ENCODE data around the gene BRD9. TPM values are rescaled to one million over a fixed set of nuclear protein-coding genes. Genes with fewer than 3 reads are reported as not detected.

BRD9 gene
- total and polyA plus RNA-seq, 2 of the 13 experiments (the other 11 are each of a cell fraction or from before 2014, with no cell fraction given), result 5.2 to 22.9 TPM

DNA sequence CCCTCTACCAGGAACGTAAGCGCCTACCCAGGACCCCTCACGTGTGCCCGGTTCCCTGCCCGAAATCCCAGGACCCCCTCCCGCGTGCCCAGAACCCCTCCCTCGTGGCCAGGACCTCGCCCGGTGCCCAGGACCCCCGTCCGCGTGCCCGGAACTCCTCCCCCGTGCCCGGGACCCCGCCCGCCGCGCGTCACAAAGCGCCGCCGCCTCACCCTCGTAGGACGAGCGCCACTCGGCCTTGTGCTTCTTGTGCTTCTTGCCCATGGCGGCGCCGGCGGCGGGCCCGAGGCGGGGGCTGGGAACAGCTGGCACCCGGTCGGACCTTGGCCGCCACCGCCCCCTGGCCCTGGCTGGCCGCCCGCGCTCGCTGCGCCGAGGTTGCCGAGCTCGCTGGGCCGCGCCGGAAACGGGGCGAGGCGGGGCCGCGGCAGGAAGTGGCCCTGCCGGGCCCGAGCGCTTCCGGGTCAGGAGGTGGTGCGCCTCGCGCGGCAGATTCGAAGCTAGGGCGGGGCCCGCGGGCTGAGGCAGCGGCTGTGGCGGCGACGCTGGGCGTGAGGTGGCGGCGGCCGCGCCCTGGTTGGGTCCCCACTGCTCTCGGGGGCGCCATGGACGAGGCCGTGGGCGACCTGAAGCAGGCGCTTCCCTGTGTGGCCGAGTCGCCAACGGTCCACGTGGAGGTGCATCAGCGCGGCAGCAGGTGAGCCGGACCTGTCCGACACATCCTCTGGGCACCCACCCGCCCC lies at the start of gene BRD9, which contains the start of gene TRIP13 (continued):
- TF ChIP-seq PRDM15 (CRISPR knock-in tag; IDR thresholded peaks at IDR 0.05) (no peak), ZNF607 (CRISPR knock-in tag; IDR thresholded peaks at IDR 0.05; ENCODE audit: borderline replicate concordance) (peak; percentile 96), MTERF4 (CRISPR knock-in tag; IDR thresholded peaks at IDR 0.05) (no peak), NRL (CRISPR knock-in tag; IDR thresholded peaks at IDR 0.05; ENCODE audit: borderline replicate concordance) (0 out of 2 replicates have a peak, but pooled peaks have one; percentile 4), CBFB (CRISPR knock-in tag; IDR thresholded peaks at IDR 0.05) (peak; percentile 83), ZC3H4 (CRISPR knock-in tag; IDR thresholded peaks at IDR 0.05; ENCODE audit: borderline replicate concordance) (no peak), POGZ (CRISPR knock-in tag; IDR thresholded peaks at IDR 0.05) (no peak), ZNF782 (CRISPR knock-in tag; IDR thresholded peaks at IDR 0.05; ENCODE audit: borderline replicate concordance) (peak; percentile 26; the same call in 1 of the 2 replicates), ZNF644 (CRISPR knock-in tag; IDR thresholded peaks at IDR 0.05; ENCODE audit: low read depth) (no peak), KMT2A (CRISPR knock-in tag; IDR thresholded peaks at IDR 0.05) (peak; percentile 72), TCF7L2 (IDR thresholded peaks at IDR 0.05; ENCODE audit: low read depth, low read length) (no peak), NCOA2 (CRISPR knock-in tag; IDR thresholded peaks at IDR 0.05) (peak; percentile 19; the same call in 1 of the 2 replicates), ZNF329 (CRISPR knock-in tag; IDR thresholded peaks at IDR 0.05; ENCODE audit: low read depth) (no peak; the same call in 1 of the 2 replicates)
- TF ChIP-seq, protein P1, sequence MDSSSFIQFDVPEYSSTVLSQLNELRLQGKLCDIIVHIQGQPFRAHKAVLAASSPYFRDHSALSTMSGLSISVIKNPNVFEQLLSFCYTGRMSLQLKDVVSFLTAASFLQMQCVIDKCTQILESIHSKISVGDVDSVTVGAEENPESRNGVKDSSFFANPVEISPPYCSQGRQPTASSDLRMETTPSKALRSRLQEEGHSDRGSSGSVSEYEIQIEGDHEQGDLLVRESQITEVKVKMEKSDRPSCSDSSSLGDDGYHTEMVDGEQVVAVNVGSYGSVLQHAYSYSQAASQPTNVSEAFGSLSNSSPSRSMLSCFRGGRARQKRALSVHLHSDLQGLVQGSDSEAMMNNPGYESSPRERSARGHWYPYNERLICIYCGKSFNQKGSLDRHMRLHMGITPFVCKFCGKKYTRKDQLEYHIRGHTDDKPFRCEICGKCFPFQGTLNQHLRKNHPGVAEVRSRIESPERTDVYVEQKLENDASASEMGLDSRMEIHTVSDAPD (CRISPR knock-in tag; IDR thresholded peaks at IDR 0.05), result 0 out of 2 replicates have a peak, but pooled peaks have one; percentile 71

Measured in HepG2 (cell line).